Iris pigment epithelial cell (primary cell): ENCODE data around the gene RUVBL2.
A peak's percentile ranks its signal among the peaks of the same experiment; 100 is the strongest.

Source experiments
- DNase-seq: peaks from one replicate; pipeline ENCODE4 v3.0.0-alpha.2; 2011; ENCODE audit warnings: low read depth

The RUVBL2 gene

DNA sequence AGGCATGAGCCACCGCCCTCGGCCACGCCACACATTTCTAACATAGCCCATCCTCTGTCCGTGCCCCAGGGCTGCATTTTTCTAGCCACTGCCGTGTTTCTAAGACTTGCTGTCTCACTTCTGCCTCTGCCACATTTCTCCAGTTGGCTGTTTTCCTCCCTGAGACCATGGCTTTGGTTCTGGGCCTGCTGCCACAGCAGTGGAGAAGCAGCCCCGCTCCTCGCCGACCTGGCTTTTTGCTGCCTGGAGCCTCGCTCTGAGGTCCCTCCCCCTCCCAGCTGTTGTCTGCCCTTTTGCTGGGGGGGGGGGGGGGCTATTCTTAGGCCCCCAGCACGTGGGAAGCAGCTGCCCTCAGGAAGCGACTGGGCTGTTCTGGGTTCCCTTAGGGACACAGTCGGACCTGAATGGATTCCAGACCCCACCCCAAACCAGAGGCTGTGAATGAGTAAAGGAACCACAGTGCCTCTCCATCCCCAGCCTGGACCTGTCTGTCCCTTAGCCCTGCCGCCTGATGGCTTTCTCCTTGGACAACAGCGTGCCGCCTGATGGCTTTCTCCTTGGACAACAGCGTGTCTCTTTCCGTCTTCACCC is 3.9 kb upstream of the RUVBL2 start:
- DNase-seq: no peak

DNA sequence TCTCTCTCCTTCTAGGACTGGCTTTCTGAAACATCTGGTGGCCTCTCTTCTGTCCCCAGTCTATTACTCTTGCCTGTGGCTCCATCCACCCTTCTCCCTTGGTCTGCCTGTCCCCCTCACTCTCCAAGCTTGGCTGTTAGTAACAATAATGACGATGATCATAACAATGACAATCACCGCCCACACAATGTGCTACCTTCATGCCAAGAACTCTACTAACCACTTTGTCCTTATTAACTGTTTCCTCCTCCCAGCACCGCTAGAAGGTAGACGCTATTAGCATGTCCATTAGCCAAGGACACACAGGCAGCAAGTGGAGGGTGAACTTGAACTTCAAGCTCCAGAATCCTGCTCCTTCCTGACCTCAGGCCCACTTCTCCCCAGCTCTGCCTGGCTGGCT is 3.3 kb upstream of the RUVBL2 start:
- DNase-seq: no peak

DNA sequence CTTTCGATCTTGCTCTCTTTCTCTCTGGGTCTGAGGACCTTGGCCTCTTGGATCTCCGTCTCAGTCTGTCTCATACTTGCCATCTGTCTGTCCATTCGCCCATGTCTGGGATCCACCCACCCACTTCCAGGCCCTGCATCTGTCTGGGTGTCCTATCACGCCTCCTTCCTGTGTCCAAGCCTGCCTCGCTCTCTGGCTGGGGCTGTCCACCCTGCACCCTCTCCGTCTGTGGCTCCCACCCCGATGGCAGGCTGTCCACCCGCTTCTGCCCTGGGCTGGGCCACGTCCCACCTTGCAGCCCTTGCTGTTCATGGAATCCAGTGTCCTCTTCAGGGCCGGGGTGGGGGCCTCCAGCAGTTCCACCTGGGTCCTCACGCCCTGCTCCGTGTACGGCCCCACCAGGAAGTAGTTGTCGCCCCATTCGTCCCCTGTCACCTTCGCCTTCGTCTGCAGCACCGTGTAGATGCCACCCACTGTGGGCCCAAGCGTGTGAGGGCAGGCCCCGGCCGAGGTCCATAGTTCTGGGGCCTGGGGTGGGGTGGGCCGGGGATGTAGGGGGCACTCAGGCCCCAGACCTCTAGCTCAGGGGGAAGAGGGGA is 2.6 kb upstream of the RUVBL2 start:
- DNase-seq: no peak

DNA sequence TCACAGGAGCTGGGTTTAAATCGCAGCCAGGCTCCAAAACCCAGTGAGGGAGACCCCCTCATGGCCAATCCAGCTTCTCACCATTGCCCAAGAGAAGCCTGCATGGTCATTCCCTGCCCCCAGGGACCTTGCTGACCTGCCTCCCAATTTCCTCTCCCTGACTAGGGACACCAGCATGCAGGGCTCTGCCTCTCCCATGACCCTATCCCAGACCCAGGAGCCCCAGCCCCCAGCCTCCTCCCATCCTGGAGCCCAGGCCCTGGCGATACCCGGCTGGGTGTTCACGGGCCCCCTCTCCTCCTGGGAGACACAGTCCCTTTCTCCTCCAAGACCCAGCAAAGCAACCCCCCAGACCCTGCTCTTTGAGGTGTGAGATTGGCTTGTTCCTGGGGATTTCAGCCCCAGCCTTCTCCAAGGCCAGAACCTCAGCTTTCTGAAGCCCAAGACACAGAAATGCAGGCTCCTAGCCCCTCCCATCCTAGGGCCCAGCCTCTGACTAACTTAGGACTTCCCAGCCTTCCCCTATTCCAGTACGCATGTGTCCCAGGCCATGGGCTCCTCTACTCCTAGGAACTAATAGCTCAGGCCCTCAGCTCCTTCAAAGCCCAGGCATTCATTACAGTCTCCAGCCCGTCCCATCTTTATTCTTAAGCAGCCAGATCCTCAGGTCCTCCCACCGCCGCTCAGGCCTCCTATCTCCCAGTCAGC is 1.7 kb upstream of the RUVBL2 start:
- DNase-seq: peak; percentile 88

DNA sequence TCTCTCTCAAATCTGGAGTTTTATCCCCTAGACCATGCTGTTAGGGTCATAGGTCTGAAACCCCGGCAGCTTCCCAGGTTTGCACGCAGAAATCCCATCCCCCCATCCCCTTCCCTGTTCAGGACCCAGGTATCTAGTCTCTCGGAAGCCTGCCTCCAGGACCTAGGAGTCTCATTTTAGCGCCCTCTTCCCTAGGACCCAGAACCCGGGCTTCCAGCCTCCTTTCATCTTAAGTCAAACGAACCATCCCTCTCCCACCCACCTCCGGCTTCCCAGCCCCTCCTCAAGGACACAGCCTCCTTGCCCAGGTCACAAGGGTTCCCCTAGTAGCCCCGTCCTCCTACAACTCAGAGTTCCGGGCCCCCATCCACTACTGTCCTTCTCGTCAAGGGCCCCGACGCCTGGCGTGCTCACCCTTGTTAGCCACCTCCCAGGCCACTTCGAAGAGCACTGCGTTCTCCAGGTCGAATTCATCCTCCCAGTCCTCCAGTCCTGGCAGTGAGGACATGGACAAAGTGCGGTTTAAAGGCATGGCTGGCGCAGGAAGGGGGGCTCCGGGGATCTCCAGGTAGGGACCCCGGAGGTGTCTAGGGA is 1.0 kb upstream of the RUVBL2 start:
- DNase-seq: no peak

DNA sequence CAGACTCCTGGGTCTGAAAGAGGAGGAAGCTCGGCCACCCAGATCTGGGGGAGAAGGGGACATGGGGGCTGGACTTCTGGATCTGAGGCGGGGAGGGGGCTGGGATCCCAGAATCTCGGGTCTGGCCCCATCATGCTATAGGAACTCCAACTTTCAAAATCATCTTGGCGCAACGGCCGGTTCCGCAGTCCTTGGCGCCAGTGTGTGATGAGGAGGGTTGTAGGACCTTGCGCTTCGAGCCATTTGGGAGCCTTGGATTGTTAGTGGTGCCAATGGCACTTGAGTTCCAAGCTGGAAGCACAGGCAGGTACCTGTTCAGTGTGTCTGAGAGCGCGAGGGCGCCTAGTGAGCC is 324 bp downstream of the RUVBL2 start:
- peak; percentile 12 for DNase-seq

DNA sequence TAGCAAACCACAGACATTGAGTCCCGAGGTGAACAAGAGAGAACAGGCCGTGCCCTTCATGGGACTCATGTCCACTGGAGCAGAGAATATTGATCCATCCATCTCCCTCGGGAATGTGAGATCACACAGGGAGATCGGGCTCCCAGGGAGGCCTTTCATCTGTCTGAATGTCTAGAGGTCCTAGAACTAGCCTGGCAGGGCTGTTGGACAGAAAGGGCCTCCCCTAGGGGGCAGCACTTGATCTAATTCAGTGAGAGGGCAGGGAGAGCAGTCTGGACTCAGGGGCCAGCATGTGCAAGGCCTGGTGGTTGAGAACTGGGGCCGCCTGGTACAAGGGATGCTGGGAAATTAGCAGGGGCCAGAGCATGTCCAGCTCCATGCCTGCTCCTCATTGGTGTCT is 4.3 kb downstream of the RUVBL2 start:
- DNase-seq: peak; percentile 68

DNA sequence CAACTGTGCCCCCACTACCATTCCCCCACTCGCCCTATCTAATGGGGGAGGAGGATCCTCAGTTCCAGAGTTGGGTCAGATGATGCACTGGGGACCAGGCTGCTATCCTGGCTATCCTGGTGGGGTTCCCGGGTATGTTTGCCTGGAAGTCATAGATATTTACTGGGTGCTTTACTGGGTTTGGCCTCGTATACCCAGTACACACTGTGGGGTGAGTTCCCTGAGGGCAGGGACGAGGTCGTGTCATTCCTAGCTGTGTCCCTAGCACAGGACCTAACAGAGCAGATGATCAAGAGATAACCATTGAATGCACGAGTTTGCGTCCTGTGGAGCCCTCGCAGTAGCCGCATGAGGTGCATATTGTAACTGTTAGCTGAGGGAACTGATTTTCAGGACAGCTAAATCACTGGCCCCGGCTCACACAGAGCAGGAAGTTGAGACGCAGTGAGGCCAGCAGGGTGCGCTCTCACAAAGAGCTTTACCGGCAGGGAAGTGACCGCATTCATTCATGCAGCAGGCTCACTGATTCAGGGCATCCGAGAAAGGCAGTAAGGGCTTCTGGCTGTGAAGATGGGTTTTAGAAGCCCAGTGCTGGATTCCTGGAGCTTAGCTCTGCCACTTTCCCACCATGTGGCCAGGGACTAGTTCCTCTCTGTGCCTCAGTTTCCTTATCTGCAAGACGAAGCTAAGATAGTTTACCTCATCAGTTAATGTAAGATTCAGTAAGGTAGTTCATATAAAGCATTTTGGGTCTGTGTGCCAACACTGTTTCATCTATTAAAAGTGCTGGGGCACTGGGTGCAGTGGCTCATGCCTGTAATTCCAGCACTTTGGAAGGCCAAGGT is 6.0 kb downstream of the RUVBL2 start:
- peak; percentile 77 for DNase-seq

DNA sequence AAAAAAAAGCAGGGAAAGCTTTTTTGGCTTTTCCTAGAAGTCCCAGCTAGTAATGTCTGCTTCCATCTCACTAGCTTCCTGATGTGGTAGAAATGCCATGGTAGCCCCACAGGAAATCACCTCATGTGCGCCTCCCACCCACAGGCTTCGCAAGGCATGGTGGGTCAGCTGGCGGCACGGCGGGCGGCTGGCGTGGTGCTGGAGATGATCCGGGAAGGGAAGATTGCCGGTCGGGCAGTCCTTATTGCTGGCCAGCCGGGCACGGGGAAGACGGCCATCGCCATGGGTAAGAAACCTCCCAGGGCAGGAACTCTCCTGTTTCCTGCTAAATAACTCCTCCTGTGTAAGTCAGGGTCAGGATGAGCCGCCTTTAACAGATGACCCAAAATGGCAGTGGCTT is 10.4 kb downstream of the RUVBL2 start:
- no peak for DNase-seq

DNA sequence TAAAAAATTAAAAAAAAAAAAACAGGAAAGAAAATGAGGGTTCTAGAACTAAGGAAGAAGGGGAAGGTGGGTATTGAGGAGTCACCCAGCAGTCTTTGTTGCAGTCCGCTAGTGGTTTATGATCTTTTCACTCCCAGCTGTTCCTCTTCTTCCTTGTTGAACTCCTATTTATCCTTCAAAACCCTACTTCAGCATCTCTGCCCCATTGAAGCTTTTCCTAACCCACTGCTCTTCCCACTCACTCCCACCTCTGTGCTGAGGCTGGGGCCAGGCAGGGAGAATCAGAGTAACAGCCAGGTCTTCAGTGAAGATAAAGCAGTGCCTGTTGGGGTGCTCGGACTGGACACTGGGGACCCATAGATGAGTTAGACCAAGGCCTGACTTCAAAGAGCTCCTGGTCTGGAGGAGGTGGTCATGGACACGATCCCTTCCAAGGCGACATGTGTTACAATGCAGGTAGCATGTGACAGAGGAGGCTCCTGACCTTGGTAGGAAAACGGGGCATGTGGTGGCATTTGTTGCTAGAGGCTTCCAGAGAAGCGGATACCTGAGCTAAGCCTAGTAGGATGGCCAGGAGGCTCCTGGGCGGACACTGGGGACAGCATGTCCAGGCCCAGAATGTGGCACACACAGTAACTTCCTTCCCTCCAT is 11.4 kb downstream of the RUVBL2 start:
- no peak for DNase-seq

DNA sequence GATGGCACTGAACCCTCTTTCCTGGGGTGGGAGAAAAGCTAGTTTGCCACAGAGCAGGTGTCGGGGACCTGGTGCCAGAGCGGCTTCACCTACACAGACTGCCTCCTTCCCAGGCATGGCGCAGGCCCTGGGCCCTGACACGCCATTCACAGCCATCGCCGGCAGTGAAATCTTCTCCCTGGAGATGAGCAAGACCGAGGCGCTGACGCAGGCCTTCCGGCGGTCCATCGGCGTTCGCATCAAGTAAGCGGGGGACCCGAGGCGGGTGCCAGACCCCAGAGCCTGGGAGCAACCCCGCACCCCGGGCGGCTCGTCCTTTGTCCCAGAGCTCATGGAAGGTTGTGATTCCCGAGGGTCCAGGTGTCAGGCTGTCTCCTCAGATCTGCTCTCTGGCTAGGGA is 13.2 kb downstream of the RUVBL2 start:
- DNase-seq: no peak

DNA sequence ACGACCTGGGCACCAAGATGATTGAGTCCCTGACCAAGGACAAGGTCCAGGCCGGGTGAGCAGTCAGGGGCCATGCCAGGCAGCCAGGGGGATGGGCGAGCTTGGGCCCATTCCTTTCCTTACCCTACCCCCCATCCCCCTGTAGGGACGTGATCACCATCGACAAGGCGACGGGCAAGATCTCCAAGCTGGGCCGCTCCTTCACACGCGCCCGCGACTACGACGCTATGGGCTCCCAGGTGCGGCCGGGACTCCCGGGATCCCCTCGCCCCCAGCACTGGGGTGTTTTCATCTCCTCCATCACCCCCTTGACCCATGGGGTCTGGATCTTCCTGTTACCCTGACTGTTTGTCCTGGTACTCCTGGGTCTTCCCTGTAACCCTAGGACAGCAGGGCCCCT is 16.1 kb downstream of the RUVBL2 start:
- no peak for DNase-seq

DNA sequence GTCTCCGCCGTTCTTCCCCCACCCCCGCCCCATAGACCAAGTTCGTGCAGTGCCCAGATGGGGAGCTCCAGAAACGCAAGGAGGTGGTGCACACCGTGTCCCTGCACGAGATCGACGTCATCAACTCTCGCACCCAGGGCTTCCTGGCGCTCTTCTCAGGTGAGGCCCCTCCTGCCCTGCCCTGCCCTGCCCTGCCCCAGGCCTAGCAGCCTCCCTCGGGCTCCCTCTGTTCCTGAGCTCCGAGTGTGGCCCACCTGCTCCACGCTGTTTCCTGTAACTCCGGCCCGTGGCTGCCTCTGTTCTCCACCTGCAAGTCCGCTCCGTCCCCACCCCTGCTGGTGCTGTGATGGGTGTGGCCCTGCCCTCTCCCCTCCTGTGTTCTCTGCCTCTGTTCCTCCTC is 16.8 kb downstream of the RUVBL2 start:
- DNase-seq: no peak

DNA sequence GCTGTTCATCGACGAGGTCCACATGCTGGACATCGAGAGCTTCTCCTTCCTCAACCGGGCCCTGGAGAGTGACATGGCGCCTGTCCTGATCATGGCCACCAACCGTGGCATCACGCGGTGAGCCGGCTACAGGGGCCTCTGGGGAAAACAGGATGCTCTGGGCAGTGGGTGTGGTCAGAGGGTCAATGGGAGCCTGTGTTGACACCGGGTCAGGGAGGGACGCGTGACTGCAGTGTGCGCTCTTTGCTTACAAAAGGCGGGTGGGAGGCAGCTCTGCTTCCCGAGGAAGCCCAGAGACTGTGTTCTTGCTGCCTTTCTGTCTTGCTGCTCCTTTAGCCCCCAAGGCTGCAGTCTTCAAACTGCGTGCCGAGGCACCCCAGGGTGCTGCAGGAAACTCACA is 17.5 kb downstream of the RUVBL2 start:
- DNase-seq: no peak

DNA sequence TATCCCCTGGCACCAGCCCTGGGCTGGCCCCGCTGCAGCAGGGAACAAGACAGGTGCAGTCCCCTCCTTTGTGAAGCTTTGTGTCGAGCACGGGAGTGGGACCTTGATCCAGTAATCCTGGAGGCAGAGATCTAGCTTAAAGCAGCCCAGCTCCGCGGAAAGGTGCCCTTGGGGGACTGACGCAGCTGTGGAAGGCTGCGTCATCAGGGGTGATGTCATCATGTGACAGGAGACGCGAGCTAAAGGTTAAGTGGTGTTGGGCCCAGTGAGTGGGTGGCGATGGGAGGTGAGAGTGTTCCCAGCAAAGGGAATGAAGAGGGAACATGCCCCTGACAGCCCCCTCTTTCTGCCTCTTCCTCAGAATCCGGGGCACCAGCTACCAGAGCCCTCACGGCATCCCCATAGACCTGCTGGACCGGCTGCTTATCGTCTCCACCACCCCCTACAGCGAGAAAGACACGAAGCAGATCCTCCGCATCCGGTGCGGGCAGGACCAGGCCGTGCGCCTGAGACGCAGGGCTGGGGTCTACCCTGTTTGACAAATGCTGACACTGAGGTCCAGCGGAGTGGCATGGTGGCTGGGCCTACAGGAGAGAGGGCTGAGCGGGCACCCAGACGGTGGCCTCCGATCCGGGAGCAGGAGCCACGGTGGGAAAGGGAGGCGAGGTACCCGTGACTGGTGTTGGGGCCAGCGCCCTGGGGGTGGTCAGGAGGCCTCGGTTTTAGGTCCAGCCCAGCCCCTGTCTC is 20.6 kb downstream of the RUVBL2 start:
- peak; percentile 20 for DNase-seq

DNA sequence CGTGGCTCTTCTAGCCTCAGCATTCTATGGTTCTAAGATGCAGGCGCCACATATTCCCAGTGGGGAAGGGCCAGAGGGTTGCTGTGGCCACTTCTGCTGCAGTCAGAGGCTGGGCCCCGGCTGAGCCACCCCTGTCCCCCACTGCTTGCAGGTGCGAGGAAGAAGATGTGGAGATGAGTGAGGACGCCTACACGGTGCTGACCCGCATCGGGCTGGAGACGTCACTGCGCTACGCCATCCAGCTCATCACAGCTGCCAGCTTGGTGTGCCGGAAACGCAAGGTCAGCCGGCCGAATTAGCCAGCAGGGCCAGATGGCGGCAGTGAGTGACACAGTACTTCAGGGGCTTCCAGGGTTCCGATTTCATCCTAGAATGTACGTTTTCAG is 21.2 kb downstream of the RUVBL2 start:
- DNase-seq: no peak

DNA sequence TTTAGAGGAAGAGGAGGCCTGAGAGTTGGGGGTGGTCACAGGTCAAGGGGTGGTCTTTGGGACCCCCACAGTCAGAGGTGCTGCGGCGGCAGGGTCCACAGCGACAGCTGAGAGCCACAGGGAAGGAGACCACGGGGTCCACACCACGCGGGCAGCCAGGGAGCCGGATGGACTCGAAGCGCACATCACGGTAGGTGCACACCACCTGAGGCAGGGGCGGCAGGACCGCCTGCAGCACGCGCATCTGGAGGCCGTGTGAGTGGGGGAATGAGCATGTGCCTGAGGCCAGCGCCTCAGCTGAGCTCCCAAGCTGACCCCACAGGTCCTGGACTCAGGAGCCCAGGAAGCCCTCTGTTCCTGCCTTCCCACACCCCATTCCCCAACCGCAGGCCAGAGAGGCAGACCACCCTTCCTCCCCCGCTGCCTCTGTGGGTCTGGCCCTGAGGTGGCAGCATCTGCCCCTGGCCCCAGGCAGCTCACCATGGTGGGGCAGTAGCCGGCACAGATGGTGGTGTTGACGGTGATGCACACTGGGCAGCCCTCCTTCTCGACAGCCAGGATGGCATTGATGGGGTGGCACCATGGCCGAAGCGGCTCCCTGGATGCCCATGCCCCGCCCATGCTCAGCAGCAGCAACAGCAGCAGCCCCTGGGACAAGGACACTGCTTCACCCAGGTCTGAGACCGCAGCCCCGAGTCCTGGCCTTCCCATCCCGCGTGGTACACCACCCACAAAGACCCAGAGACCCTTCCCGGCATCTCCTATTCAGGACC is 22.6 kb downstream of the RUVBL2 start:
- no peak for DNase-seq

DNA sequence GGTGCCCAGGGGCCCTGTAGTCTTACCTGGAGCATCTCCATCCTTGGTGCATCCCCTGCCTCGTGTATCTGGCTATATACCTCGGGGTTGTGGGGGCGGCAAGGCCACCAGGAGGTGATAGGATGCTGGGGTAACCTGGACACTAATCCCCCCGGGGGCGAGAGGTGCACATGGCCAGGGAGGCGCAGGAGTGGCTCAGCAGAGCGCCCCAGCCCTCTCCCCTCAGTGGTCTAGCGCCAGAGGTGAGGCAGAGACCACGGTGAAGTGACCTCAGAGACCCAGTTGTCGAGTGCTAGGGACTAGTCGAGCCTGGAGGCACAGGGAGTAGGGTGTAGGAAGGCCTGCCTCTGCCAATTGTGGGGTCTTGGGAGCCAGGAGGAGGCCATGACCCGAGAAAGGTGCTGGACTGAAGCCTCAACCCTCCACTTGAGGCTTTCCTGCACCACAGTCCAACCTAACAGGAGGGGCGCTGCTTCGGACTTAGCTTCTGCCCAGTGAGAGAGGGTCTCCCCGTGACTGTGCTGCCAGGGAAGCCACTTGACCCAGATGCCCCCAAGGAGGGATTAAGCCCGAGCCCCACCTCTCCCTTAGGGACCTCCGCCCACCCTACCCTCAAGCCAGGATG is 23.5 kb downstream of the RUVBL2 start, which contains the start of gene LHB:
Gene LHB, minus strand, starts transcription at position 51 of the 625 bp plus-strand sequence. Its CDS starts 10 bp downstream, at position 41.
- no peak for DNase-seq

DNA sequence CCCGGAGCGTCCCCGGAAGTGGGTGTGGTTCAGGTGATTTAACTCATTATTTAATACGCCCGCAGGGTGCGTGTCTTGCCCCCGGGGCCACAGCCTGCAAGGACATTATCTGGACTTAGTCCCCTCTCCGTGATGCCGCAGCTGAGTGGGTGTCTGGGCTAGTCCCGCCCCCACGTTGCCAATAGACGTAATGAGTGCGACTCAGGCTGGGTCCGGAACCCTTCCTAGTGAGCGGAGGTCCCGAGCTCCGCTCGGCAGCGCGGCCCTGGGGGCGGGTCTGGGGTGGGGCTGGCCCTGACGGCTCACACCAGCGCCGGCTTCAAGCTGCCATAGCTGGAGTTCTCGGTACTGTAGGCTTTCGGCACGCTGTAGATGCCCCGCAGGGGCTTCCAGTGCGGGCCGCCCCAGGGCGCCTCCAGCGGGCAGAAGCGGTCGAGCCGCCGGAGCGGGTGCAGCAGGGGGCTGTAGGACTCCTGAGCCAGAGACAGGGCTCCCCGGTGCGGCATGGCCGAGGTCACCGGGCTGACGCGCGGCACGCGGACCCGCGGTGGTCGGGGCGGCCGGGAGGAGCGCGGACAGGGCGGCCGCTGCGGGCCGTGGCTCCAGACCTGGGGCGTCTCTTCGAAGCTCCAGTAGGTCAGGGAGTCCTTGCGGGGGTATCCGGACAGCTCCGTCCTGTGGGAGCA is 24.1 kb downstream of the RUVBL2 start:
- DNase-seq: peak; percentile 56
